ENCODE results near the gene NOXO1.
"Not testable (repeated sequence)": the region's sequence is repeated elsewhere in the genome, so short reads cannot be mapped to it uniquely, and the experiment has no call there.

NOXO1 gene

DNA sequence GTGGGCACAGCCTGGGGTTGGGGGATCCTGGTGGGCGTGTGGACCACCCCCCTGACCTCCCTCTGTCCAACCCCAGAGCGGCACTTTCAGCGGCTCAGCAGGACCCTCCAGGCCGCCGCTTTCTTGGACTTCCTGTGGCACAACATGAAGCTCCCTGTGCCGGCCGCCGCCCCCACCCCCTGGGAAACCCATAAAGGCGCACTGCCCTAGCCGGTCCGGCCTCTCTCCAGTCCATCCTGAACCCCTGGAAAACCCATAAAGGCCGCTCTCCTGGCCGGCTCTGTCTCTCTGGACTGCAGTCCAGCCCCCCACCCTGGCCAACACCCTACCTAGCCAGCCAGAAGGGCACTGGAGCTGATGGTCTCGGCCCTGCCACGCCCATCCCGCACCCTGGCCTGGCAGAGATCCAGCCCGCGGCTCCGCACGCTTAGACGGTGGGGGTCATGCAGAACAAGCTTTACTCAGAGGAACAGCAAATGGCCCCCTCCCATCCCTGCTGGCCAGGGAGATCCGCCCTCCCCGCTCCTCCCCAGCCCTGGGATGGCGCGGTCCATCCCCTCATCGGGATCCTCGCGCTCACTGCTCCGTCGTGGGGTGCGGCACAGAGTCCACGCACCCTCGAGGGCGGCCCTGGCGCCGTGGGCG, 2.7 kb downstream of the NOXO1 start:
- no peak for DNase-seq

DNA sequence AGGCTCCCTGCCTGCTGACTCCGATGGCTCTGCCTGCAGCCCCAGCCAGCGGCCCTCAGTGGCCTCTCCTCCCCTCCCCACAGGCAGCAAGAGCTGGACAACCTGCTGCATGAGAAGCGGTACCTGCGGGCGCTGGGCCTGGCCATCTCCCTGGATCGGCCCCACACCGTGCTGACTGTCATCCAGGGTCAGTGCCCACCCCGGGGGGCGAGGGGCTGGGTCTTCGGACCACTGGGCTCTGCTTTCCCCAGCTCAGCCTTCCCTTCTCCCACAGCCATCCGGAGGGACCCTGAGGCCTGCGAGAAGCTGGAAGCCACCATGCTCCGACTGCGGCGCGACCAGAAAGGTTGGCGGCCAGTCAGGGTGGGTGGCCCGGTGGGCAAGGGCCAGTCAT, 3.4 kb downstream of the NOXO1 start:
- no peak for DNase-seq

DNA sequence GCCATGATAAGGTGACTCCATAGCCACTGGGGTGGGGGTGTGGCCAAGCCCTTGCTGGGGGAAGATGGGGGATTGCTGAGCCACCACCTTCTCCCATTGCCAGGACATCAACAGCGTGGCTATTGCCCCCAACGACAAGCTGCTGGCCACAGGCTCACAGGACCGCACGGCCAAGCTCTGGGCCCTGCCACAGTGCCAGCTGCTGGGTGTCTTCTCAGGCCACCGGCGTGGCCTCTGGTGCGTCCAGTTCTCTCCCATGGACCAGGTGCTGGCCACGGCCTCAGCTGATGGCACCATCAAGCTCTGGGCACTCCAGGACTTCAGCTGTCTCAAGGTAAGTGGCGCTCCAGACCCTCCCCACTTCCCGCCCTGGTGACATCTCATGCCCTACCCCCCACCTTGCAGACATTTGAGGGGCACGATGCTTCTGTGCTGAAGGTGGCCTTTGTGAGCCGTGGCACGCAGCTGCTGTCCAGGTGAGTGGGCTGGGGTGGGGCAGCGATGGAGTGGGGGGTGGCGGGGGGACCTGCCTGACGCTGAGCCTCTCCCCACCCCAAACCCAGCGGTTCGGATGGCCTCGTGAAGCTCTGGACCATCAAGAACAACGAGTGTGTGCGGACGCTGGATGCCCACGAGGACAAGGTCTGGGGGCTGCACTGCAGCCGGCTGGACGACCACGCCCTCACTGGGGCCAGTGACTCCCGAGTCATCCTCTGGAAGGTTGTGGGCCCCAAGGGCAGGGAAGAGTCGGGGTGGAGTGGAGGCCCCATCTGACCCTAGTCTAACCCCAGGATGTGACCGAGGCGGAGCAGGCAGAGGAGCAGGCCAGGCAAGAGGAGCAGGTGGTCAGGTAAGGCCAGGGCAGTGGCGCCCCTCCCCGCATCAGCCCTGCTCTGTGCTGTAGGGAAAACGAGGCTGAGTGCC, 4.1 kb downstream of the NOXO1 start:
- no peak for DNase-seq

DNA sequence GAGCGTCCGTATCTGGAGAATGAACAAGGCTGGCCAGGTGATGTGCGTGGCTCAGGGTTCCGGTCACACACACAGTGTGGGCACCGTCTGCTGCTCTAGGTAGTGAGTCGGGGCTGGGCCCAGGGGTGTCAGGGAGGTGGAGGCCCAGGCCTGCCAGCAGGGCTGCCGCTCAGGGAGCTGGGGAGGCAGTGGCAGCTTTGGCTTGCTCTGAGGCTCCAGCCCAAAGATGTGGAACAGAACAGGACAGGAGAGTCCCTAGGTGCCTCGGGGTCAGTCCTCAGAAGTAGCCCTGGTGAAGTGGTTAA, 5.1 kb downstream of the NOXO1 start:
- no peak for DNase-seq

DNA sequence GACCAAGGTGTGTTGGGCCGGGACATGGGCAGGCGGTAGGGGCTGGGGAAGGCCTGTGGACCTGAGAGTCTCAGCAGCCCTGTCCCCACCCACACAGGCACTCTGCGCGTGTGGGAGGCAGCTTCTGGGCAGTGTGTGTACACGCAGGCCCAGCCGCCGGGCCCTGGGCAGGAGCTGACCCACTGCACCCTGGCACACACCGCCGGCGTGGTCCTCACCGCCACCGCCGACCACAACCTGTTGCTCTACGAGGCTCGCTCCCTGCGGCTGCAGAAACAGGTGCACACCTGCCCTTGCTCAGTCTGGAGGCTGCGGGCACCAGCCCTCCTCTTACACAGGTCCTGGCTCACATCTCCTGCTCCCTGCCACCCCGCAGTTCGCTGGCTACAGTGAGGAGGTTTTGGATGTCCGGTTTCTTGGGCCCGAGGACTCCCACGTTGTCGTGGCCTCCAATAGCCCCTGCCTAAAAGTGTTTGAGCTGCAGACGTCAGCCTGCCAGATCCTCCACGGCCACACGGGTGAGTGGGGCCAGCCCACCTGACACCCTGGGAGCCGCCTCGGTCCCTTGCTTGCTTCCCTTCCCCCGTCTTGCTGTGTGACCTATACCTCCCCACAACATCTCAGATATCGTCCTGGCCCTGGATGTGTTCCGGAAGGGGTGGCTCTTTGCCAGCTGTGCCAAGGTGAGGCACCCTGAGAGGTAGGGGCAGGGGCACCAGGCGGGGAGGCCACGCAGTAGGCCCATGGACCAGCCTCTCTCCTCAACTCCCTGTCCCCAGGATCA, 5.6 kb downstream of the NOXO1 start:
- DNase-seq = no peak

DNA sequence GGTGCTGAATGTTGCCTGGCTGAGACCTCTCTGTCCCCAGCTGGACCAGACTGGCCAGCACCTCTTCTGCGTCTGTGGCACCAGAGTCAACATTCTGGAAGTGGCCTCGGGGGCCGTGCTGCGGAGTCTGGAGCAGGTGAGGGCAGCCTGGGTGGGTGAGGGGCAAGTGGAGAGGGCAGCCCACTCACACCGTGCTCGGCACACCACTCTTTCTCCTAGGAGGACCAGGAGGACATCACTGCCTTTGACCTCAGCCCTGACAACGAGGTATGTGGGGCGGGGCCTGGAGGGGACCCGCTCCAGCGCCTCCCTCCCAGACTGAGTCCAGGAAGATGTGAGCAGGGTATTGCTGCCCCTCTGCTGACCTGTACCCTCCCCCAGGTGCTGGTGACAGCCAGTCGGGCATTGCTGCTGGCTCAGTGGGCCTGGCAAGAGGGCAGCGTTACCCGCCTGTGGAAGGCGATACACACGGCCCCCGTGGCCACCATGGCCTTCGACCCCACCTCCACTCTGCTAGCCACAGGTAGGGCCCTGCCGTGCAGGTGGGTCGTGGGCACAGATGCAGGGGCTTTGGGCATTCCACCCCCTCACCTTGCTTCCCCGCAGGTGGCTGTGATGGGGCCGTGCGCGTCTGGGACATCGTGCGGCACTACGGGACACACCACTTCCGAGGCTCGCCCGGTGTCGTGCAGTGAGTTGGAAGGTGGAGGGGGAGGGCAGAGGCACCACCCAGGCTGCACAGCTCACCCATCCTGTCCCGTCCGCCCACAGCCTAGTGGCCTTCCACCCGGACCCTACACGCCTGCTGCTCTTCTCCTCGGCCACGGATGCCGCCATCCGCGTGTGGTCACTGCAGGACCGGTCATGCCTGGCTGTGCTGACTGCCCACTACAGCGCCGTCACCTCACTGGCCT, 6.9 kb downstream of the NOXO1 start:
- DNase-seq = no peak

DNA sequence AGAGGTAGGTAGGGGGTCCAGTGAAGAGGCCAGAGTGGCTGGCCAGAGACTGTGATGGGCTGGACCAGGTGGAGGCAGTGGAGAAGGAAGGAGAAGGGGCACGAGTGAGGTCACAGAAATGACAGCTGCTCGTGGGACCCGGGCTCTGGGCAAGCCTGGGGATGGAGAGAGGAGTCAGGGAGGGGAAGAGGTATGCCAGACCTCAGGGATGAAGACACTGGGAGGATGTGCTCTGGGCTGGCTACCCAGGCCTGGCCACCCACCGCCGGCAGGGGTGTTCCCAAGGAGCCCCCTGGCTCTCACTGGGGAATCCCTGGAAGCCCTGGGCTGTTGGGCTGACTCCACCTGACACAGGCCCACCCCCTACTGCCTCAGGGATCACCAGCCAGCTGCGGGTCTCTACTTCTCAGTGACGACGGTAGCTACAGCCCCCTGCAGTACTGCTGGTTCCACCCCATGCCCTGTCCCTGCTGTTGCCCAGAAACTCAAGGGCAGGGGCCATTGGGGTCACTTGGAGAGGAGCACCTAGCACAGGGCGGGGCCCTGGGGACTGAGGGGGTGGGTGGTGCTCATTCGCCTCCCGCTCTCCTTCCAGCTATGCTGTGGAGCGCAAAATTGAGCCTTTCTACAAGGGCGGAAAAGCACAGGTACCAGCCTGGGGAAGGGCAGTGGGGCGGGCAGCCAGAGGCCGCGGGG, 7.7 kb downstream of the NOXO1 start:
- no peak for DNase-seq

DNA sequence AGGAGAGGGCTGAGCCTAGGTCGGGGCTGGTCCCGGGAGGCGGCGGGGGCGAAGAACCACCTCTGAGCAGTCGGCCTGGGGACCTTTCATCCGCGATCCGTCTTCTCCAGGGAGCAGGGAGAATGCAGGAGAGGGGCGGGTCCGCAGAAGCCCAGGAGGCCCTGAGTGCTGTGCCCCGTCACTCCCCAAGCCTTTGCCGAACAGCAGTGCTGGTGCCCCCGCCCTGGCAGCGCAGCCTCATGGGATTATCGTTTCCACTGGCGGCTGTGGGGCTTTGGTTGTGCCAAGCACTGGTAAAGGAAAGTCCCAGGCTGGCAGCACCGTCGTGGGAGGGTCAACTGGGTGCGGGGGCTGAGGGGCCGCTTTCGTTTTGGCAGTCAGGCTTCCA, 8.8 kb downstream of the NOXO1 start:
- no peak for DNase-seq

DNA sequence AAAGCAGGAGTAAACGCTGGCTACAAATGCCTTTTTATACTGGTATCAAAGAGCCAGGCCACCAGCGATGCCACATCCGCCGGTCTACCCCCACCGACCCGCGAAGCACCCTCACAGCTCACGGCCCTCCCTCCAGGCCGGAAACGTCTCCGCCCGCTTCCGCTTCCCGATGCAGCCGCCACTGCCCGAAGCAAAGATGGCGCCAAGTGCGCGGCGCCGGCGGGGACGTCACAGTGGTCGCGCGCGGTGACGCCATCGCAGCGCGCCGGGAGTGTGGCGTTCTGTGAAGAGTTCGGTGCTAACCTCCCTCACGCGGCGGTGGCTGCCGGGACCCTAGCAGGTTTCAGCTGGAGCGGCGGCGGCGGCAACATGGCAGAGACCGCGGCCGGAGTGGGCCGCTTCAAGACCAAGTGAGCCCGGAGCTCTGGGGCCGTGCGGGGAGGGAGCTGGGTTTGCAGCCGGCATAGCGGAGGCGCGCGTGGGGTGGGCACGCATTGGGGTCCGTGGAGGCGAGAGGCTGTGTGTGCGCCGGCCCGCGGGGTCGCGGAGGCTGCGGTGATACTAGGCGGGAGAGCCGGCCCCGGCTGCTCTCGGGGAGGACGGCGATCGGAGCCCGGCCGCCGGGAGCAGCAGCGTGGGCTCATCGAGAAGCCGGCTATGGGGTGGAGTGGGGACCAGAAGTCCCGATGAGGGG, 9.3 kb downstream of the NOXO1 start, which contains the start of gene TBL3:
Gene TBL3 (plus strand): TSS at position 258 of the 694 bp plus-strand sequence. CDS start 112 bp downstream, at position 370.
- DNase-seq = peak; percentile 96

DNA sequence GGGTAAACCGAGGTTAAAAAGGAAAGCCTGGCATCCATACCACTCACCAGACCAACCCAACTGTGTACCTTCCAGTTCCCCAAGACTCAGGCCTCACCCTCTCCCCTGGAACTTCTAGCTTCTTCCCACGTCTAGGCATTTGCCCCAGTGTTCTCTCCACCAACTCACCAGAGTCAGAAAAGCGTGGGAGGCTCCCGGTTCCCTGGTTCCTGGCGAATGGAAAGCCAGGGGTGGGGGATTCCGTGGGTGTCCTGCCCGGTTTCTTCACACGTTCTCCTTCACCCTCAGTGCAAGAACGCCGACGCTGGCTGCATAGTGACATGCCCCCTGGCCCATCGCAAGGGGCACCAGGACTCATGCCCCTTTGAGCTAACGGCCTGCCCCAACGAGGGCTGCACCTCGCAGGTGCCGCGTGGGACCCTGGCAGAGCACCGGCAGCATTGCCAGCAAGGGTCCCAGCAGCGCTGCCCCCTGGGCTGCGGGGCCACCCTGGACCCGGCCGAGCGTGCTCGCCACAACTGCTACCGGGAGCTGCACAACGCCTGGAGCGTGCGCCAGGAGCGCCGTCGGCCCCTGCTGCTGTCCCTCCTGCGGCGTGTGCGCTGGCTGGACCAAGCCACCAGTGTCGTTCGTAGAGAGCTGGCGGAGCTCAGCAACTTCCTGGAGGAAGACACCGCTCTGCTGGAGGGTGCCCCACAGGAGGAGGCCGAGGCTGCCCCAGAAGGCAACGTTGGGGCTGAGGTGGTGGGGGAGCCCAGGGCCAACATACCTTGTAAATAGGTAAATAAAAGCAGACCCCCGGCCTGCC, 12.9 kb downstream of the NOXO1 start:
- DNase-seq = no peak

DNA sequence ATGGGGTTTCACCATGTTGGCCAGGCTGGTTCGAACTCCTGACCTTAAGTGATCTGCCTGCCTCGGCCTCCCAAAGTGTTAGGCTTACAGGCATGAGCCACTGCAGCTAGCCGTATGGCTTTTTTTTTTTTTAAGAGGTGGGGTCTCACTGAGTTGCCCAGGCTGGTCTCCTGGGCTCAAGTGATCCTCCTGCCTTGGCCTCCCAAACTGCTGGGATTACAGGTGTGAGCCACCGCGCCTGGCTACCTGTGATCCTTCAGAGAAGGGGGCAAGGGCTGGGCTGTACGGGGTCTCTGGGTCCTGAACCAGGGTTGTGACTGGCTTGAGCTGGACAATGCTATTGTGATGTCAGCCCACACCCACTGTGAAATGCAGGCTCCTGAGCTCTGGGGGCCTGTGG, 14.8 kb downstream of the NOXO1 start, which contains the start of gene RNF151:
Gene RNF151 (plus strand): TSS at position 397 of the 400 bp plus-strand sequence. CDS start 26 bp downstream, outside the sequence.
- DNase-seq = no peak

DNA sequence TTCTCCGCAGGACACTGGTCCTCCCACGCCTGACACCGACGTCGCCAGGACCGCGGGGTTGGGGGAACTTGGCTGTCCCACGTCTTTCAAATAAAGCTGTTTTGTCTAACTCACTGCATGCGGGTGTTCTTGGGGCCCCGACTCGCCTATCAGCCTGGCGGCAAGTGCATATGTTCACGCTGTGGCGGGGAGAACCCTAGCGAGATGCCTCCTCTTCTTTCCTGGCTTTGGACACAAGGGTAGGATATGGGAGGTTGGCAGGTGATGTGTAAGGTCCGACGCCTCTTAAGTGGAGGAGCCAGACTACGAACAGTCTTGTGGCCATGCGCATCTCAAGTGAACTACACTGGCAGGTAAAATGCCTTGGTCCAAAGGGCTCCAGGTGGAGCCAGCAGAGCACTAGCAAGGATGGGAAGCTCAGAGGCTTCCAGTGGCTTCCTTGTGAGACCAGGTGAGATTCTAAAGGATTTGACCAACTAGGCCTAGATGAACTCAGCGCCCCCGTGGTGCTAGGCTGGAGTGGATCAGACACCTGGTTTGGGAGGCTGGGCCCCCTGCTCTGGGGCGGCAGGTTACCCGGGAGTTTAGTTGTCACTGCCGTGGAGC, 15.8 kb downstream of the NOXO1 start:
- no peak for DNase-seq

DNA sequence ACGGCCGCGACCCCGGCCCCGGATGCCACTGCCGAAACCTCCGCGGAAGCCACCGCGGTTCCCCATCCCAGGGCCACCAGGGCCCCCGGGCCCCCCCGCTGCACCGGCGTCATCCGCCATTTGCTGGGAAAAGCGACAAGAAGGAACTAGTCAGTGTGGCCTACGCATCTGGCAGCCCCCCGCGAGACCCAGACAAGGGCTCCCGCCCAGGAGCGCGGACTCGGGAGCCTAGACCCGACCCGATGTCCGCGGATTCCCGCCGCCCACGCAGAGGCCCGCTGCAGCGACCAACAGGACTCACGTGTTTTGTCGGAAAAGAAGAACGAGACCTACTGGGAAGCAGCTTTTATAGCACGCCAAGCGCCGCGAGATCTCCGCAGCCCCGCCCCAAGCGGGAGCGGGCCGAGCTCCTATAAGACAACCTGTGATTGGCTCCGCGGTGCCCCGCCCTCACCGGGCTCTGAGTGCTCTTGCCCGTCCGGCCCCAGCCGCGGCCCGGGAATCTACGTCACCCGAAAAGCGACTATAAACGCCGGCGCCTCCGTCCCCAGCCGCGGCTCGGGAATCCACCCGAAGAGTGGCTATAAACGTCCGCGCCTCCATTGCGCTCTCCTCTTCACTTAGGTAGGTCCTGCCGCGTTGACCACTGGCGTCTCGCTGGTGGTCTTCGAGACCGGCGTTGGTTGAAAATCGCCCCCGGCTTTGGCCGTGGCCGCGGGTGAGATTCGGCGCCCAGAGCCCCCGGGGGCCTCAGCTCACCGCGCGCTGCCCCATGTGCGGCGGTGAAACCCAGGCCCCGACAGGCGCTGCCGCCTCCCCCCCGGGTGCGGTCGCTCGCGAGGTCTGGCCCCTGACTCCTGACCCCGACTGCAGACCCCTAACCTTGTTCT, 16.5 kb downstream of the NOXO1 start, which contains the start of gene RPS2:
Gene RPS2 (minus strand): TSS at position 321 of the 890 bp plus-strand sequence. CDS start 201 bp downstream, at position 120.
- peak; percentile 99 for DNase-seq

DNA sequence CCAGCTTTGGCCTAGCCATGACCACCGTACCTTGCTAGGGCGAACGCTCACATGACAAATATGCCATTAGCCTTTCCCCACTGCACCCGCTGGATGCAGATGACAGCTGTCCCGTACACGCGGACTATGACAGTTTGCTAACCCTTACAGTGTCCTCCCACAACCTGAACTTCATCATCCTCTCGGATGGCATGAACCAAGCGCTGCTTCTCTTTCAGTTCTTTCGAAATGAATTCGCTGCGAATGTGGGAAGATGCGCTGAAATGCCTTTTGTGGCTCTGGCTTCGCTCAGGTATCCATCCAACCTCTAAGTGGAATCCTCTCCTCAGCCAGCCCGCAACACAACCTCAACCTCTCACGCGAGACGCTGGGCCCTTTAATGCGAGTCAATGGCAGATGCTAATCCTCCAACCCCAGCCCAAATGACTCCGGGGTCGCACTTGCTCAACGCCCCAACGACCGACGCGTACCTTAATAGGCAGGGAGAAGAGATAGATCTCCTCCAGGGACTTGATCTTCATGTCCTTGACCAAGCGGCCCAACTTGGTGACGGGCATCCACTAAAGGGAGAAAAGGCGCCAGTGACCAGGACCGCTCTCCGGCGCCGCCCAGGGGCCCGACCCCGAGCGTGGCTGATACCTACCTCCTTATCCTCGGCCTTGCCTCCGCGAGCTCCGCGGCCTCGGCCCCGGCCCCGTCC, 17.3 kb downstream of the NOXO1 start:
- DNase-seq = no peak

DNA sequence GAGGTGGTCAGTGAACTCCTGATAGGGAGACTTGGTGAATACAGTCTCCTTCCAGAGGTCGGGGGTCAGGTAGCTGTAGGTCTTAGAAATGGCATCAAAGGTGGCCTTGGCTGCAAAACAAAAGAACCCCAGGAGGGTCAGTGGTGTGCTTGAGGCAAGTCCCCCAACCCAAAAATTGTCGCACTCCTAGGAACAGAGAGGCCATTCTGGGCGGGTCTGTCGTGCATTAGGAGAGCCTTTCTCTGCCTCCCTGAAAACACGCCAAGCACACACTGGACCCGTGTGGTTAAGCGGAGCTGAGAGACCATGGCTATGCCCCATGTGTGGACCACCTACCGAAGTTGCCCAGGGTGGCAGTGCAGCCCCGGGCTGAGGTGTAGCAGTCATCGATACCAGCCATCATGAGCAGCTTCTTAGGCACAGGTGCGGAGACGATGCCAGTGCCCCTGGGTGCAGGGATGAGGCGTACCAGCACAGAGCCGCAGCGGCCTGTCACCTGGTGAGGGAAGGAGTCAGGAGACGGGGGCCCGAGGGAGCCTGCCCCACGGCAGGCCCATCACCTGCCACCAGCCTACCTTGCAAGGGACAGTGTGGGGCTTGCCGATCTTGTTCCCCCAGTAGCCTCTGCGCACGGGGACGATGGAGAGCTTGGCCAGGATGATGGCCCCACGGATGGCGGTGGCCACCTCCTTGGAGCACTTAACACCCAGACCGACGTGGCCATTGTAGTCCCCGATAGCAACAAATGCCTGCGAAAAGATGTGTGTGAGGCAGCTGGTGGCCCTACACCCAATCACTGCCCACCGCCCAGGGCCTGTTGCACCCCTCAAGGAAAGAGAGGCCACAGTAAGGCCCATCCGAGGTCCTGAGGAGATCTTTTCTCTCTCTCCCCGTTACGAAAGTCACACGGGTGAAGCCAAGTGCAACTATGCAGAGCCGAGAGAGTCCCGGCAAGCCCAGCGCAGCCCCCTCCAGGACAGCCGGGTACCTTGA, 18.8 kb downstream of the NOXO1 start:
- not testable (repeated sequence) for DNase-seq

DNA sequence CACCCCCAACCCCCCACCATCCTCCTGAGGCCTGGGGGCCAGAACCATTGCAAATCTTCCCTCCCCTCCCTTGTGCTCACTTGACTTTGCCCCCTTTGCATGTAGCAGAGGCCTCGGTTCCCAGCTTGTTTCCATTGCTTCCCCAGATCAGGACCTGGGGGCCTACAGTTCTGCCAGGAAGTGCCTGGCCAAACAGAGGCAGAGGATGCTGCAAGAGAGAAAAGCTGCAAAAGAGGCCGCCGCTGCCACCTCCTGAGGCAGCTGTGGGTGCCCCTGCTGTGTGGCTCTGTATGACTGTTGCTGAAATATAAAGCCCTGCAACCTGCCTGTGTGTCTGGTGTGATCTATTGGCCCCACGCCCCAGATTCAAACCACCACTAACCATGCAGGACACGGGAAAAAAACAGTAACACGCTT, 19.6 kb downstream of the NOXO1 start:
- DNase-seq = no peak
